NCI-H748 treated with DMSO at 0.1 percent for 48 hours (cell line): ENCODE measurements around the gene TPK1.

Source experiments
- DNase-seq: peaks from one replicate; lab custom pipeline; 2025; lab: John Stamatoyannopoulos, UW

The TPK1 gene

DNA sequence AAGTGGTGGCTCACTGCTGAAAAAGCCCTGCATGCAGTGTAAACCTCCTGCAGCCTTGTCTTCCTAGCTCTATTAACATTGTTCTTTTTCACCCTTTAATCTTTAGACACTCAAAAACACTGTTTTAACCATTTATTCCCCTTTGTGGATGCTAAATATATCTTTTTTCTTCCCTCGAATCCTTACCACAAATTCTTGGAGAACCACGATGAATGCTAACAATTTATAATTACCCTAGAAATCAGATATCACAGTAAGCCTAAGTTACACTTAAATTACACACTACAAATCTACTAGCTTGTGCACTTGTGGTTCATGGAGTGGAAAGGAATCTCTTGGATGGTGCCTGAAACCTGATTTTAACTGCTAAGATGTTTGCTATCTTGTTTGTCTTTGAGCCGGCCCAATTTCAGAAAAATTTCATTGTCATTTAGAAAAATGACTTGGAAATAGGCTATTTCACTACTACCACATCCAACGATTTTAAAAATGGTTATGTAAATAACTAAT lies 307.3 kb downstream of the TPK1 start:
- no peak for DNase-seq

DNA sequence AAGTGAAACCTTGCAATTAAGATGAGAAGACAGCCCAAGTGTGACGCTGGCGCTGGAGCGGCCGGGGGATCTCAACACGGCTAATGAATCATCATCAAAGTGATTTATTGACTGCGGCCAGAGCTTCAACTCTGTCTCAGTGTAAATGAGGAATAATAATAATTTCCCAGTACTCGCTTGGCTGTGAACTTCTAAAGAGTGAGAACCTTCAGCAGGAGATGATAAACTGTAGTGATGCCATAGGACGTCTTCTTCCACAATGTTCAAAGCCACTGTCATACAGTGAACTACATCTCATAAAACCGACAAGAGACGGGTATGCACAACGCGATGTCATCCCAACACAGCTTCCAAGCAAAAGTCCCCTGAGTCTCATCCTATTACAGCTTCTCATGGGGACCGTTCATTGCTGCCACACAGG lies 308.8 kb downstream of the TPK1 start:
- DNase-seq, result no peak

DNA sequence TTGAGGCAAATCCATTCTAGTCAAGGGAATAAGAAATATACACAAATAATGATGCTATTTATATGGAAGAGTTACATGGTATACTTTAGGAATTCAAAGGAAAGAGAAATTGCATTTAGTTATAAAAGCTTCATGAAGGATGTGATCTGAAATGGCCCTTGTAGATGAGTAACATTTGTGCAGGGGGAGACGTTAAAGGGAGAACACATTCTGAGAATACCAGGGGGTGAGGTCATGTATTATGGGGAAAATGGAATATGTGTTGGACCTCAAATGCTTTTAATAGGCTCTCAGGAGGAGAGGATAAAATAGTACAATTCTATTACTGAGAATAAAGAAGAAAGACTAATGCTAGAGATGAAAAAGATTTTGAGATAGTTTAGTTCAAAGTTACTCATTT lies 309.9 kb downstream of the TPK1 start:
- no peak for DNase-seq

DNA sequence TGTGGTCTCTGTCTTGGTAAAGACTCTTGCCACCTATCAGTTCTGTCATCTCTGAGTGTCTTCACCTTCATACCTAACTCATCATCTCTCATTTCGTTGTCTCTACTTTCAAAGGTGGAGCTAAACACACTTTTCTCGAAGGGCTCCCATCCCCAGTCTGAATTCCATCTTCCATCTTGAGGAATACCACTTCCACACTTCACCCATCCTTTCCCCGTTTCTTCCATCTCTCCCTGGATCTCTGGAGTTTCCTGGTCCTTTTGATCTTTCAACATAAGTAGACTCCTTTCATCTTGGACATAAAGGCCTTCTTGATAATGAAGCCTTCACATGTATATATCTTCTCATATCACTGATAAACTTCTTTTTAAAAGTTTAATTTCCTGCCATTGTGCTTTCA lies 311.6 kb downstream of the TPK1 start:
- no peak for DNase-seq

- DNase-seq, result no peak
Measured at GRCh38 chr7:144523621-144524020, 312.2 kb downstream of the TPK1 start.

- no peak for DNase-seq
Measured at GRCh38 chr7:144519925-144520324, 315.9 kb downstream of the TPK1 start.

DNA sequence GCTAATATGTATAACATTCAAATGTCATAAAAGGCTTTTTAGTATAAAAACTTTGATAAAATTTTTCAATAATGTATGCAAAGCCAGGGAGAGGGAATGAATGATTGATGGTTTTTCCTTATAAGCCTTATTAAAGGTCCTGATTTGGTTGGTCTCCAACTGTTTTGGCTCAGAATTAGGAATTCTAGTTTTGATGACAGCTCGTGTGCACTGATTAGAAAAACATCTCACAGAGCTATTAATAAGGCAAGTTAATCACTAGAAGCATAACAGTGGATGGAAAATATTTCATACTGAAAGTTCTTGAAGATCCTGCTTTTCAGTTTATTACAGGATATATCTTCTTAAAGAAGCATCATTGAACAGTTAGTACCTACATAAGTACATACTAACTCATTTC lies 317.5 kb downstream of the TPK1 start:
- DNase-seq, result no peak

DNA sequence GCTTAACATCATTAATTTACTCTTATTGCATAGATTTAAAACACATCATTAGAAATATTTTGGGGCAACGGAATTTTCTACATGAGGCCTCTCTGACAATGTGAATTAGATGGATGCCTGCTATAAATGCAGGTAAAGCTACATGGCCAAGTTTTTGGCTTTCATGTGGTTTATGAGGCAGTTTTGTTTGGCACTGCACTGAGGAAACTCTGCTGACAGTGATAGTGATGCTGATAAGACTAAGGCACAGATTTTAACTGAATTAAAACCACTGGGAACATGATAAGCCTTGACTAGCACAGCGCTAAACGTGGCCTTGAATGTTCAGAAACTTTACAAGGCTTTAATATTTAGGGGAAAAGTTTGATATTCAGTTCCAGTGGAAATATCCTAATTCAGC lies 318.1 kb downstream of the TPK1 start:
- no peak for DNase-seq

- DNase-seq, result no peak
Measured at GRCh38 chr7:144516729-144517525, 318.9 kb downstream of the TPK1 start.

DNA sequence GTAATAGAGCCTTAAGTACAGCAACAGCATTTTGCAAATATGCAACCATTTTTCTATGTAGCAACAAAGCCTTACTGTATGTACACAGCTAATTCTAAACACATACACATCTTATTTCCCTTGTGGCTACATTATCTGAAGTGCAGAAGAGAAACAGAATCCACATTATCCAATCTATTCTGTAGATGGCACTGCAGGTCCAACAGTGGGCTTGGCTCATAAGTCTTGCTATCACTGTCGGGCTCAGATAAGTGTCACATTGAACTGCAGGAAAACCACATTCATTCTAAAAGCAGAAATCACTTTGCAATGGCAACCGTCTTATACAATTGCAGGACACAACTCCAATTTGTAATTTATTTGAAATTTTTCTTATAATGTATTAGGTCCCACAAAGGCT lies 322.5 kb downstream of the TPK1 start:
- DNase-seq, result peak; percentile 47

DNA sequence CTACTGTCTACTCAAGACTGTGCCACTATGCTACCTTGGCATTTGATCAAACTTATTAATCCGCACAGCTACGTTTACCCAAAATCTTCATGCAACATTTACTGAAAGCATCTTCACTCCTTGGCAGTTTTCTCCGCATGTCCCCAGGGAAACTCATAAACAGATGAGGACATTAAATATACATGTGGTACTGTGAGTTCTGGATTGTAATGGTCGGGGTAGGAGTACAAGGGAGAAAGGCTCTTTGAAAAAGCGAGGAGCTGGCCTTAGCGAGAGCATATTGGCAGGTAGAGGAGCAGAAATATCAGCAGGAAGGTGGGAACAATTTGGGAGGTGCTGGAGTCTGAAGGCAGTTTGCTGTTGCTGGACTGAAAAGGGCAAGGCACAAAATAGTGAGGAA lies 325.2 kb downstream of the TPK1 start:
- no peak for DNase-seq

- DNase-seq, result no peak
Measured at GRCh38 chr7:144508702-144509101, 327.2 kb downstream of the TPK1 start.

- peak; percentile 43 for DNase-seq
Measured at GRCh38 chr7:144503215-144503614, 332.6 kb downstream of the TPK1 start.

GRCh38 chr7:144500225-144500624 lies 335.6 kb downstream of the TPK1 start:
- DNase-seq, result no peak

- DNase-seq, result no peak
Measured at GRCh38 chr7:144497282-144497681, 338.6 kb downstream of the TPK1 start.

- no peak for DNase-seq
Measured at GRCh38 chr7:144494355-144494754, 341.5 kb downstream of the TPK1 start.

GRCh38 chr7:144489504-144489903 lies 346.3 kb downstream of the TPK1 start:
- DNase-seq, result no peak

DNA sequence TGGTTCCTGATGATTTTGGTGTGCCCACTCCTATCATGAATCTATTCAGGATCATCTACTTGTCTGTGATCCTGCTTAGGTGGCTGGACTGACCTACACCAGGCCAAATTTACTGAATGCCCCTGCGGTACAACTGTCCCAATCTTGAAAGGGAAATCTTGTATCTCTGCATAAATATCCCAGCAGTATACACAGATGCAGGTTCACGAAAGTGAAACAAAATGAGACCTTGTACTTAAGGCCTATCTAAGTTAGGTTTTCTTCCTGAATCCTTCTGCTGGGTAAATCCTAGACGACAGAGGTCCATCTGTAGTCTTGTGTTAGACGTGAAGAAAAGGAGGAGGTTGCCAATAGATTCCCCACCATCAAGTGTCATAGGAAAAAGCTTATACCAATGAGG lies 346.9 kb downstream of the TPK1 start:
- no peak for DNase-seq

GRCh38 chr7:144487901-144488300 lies 348.0 kb downstream of the TPK1 start:
- no peak for DNase-seq

- DNase-seq, result no peak
Measured at GRCh38 chr7:144484445-144484844, 351.4 kb downstream of the TPK1 start.

DNA sequence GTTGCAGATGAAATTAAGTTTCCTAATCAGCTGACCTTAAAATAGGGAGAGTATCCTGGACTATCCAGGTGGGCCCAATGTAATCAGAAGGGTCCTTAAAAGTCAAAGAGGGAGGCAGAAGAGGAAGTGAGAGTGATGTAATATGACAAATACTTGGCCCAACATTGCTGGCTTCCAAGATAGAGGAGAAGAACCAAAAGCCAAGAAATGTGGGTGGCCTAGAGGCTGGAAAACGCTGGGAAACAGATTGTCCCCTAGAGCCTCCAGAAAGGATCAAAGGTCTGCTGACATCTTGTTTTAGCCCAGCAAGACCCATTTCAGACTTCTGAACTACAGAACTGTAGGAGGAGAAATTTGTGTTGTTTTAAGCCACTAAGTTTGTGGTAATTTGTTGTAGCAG lies 352.7 kb downstream of the TPK1 start:
- no peak for DNase-seq

DNA sequence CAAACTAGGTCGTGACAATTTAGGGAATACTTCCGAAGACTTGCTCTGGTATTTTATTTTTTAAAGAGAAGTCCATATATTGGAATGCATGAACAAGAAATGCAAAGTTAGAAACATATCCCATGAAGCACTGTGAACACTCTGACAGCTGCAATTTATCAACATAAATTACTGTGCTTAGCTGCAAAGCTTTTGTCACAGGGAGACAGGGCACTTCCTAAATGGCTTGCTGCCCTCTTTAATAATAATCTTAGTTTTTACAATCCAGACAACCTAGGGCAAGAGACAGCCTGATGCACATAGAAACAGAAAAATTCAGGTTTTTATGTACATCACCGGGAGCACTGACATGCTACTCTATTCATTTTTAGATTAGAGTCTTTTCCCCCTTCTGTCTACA lies 354.0 kb downstream of the TPK1 start:
- no peak for DNase-seq

- no peak for DNase-seq
Measured at GRCh38 chr7:144477348-144477747, 358.5 kb downstream of the TPK1 start.
